H9 (cell line): Measurements from ENCODE around the gene TRMT6. TPM values are rescaled to one million over a fixed set of nuclear protein-coding genes. Genes with fewer than 3 reads are reported as not detected.

Source experiments
- DNase-seq: peaks from one replicate; pipeline ENCODE4 v3.0.0-alpha.2; 2017
- H2AFZ ChIP-seq: one replicate; pipeline ENCODE4 v1.6.1; 2013; ENCODE audit warnings: mild to moderate bottlenecking, low read length, control low read depth, moderate library complexity
- H2AK5ac ChIP-seq: 2 replicates; pipeline ENCODE4 v1.6.1; 2013; ENCODE audit warnings: low read length, control low read depth, mixed read lengths; ENCODE audit not compliant: insufficient read length
- H2BK120ac ChIP-seq: one replicate; pipeline ENCODE4 v1.6.1; 2013; ENCODE audit warnings: low read depth, mild to moderate bottlenecking, low read length, control low read depth, inconsistent platforms; ENCODE audit not compliant: poor library complexity, severe bottlenecking
- H2BK12ac ChIP-seq: 2 replicates; pipeline ENCODE4 v1.6.1; 2013; ENCODE audit warnings: low read length, control low read depth, mixed read lengths, low read depth; ENCODE audit not compliant: insufficient read length
- H2BK15ac ChIP-seq: 2 replicates; pipeline ENCODE4 v1.6.1; 2013; ENCODE audit warnings: low read depth, low read length, control low read depth
- H2BK20ac ChIP-seq: one replicate; pipeline ENCODE4 v1.6.1; 2013; ENCODE audit warnings: low read depth, mild to moderate bottlenecking, low read length, control low read depth, inconsistent platforms; ENCODE audit not compliant: poor library complexity, severe bottlenecking
- H2BK5ac ChIP-seq: 2 replicates; pipeline ENCODE4 v1.6.1; 2013; ENCODE audit warnings: low read length, control low read depth, mixed read lengths; ENCODE audit not compliant: insufficient read length
- H3K14ac ChIP-seq: 2 replicates; pipeline ENCODE4 v1.6.1; 2013; ENCODE audit warnings: low read length, control low read depth; ENCODE audit not compliant: insufficient read depth
- H3K18ac ChIP-seq: 2 replicates; pipeline ENCODE4 v1.6.1; 2013; ENCODE audit warnings: low read depth, mild to moderate bottlenecking, mixed read lengths, low read length, control low read depth; ENCODE audit not compliant: insufficient read length
- H3K23ac ChIP-seq: 2 replicates; pipeline ENCODE4 v1.6.1; 2013; ENCODE audit warnings: low read length, control low read depth, mixed read lengths, low read depth; ENCODE audit not compliant: insufficient read length
- H3K23me2 ChIP-seq: 2 replicates; pipeline ENCODE4 v1.6.1; 2013; ENCODE audit warnings: low read depth, mild to moderate bottlenecking, mixed read lengths, low read length, control low read depth; ENCODE audit not compliant: insufficient read length, poor library complexity, severe bottlenecking
- H3K27ac ChIP-seq: 2 replicates; pipeline ENCODE4 v1.5.1; 2013; ENCODE audit warnings: low read length, control low read depth, mixed read lengths, low read depth; ENCODE audit not compliant: insufficient read length
- H3K27me3 ChIP-seq: 2 replicates; pipeline ENCODE4 v1.6.1; 2013; ENCODE audit warnings: low read length, control low read depth, inconsistent platforms; ENCODE audit not compliant: insufficient read depth
- H3K4ac ChIP-seq: 2 replicates; pipeline ENCODE4 v1.6.1; 2013; ENCODE audit warnings: low read depth, mild to moderate bottlenecking, control low read depth, inconsistent platforms, low read length, moderate library complexity
- H3K4me1 ChIP-seq: 2 replicates; pipeline ENCODE4 v1.6.1; 2013; ENCODE audit warnings: low read length, control low read depth, inconsistent platforms; ENCODE audit not compliant: insufficient read depth
- H3K4me2 ChIP-seq: 2 replicates; pipeline ENCODE4 v1.6.1; 2013; ENCODE audit warnings: low read length, control low read depth, mixed read lengths; ENCODE audit not compliant: insufficient read length, insufficient read depth
- H3K56ac ChIP-seq: 2 replicates; pipeline ENCODE4 v1.6.1; 2013; ENCODE audit warnings: low read depth, mild to moderate bottlenecking, mixed read lengths, low read length, control low read depth; ENCODE audit not compliant: insufficient read length
- H3K79me1 ChIP-seq: 2 replicates; pipeline ENCODE4 v1.6.1; 2013; ENCODE audit warnings: low read depth, mild to moderate bottlenecking, moderate library complexity, low read length, control low read depth, inconsistent platforms; ENCODE audit not compliant: insufficient read depth, poor library complexity, severe bottlenecking
- H3K79me2 ChIP-seq: 2 replicates; pipeline ENCODE4 v1.6.1; 2013; ENCODE audit warnings: low read length, control low read depth, inconsistent platforms; ENCODE audit not compliant: insufficient read depth
- H3K9ac ChIP-seq: 2 replicates; pipeline ENCODE4 v1.6.1; 2013; ENCODE audit warnings: low read length, control low read depth, mixed read lengths; ENCODE audit not compliant: insufficient read length; ENCODE audit errors: extremely low read depth
- H3K9me3 ChIP-seq: one replicate; pipeline ENCODE4 v1.6.1; 2013; ENCODE audit warnings: low read depth, low read length, inconsistent platforms; ENCODE audit not compliant: control insufficient read depth
- H3T11ph ChIP-seq: one replicate; pipeline ENCODE4 v1.6.1; 2013; ENCODE audit warnings: mild to moderate bottlenecking, low read length, control low read depth, inconsistent platforms
- H4K20me1 ChIP-seq: one replicate; pipeline ENCODE4 v1.6.1; 2013; ENCODE audit not compliant: control insufficient read depth, insufficient read length, insufficient read depth
- H4K5ac ChIP-seq: 2 replicates; pipeline ENCODE4 v1.6.1; 2013; ENCODE audit warnings: low read depth, mild to moderate bottlenecking, mixed read lengths, low read length, control low read depth; ENCODE audit not compliant: insufficient read length
- H4K8ac ChIP-seq: replicated peaks from 2 replicates; pipeline ENCODE4 v1.6.1; 2013; ENCODE audit warnings: low read length, control low read depth, mixed read lengths, low read depth; ENCODE audit not compliant: insufficient read length
- H4K91ac ChIP-seq: 2 replicates; pipeline ENCODE4 v1.6.1; 2013; ENCODE audit warnings: low read depth, mild to moderate bottlenecking, moderate library complexity, mixed read lengths, low read length, control low read depth; ENCODE audit not compliant: insufficient read length
- H3K27ac Mint-ChIP-seq, 3 experiments: 2 replicates in 2 of 3; 3 replicates in 1 of 3; pipeline ENCODE4 v1.8.0; 2020 to 2021; ENCODE audit warnings: mixed read lengths in 3 of 3, mild to moderate bottlenecking in 1 of 3, moderate library complexity in 1 of 3
- H3K27me3 Mint-ChIP-seq: 2 replicates; pipeline ENCODE4 v1.8.0; 2021; ENCODE audit warnings: low read depth, mild to moderate bottlenecking, moderate library complexity, mixed read lengths
- H3K36me3 Mint-ChIP-seq, 3 experiments: 2 replicates in 2 of 3; 3 replicates in 1 of 3; pipeline ENCODE4 v1.8.0; 2020 to 2021; ENCODE audit warnings: low read depth in 3 of 3, mixed read lengths in 3 of 3; ENCODE audit not compliant: insufficient read depth in 1 of 3
- H3K4me1 Mint-ChIP-seq, 2 experiments: 2 replicates each; pipeline ENCODE4 v1.8.0; 2020; ENCODE audit warnings: mixed read lengths in 2 of 2
- H3K4me3 Mint-ChIP-seq, 2 experiments: 2 replicates in 1 of 2; 3 replicates in 1 of 2; pipeline ENCODE4 v1.8.0; 2020 to 2021; ENCODE audit warnings: mild to moderate bottlenecking in 2 of 2, mixed read lengths in 2 of 2, moderate library complexity in 1 of 2
- H3K9me3 Mint-ChIP-seq, 2 experiments: 2 replicates in 1 of 2; 3 replicates in 1 of 2; pipeline ENCODE4 v1.8.0; 2020; ENCODE audit warnings: mild to moderate bottlenecking in 2 of 2, mixed read lengths in 2 of 2, moderate library complexity in 1 of 2
- WGBS: extraction: QIAGEN DNeasy Blood & Tissue Kit; methylation state at CpG from one replicate; pipeline ENCODE4 v1.1.7; 2013; ENCODE audit warnings: missing lambda C conversion rate, low lambda C conversion rate, mixed read lengths; ENCODE audit not compliant: insufficient read length; ENCODE audit errors: extremely low coverage; 5-methylcytosine and 5-hydroxymethylcytosine counted together
- total RNA-seq: library from RNA; stranded (reverse); gene quantifications from 2 replicates; pipeline ENCODE4 v1.2.1, GENCODE V29; 2021
- TF ChIP-seq, protein P1 (sequence below): fragments of 200-600 bp; sonication (generic); conservative IDR thresholded peaks from 3 replicates; pipeline ENCODE4 v1.8.0; 2021; ENCODE audit warnings: antibody characterized with exemption, mild to moderate bottlenecking

TRMT6 gene
- total RNA-seq, 1 experiment from 2014 or later: 34.4 TPM

DNA sequence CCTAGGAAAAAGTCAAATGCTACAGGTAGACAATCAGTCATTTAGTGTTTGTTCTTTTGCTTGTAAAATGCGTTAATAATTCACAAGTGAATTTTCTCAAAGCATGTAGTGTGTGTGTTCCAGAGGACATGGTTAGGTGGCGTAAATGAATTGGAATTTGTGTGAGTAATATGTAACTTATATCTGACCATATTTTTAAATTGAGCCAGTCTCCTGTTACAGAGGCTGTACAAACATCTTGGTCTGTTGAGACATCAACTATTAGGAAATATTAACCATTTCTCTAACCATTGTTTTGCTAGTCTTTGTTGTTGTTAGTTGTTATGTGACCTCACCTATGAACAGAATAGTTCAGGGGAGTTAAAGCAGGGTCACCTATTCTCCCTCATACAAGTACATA lies 22.8 kb upstream of the TRMT6 start:
- Histone ChIP-seq H2BK12ac (no peak overlapping the region), H2AFZ (no peak overlapping the region), H3K56ac (no peak overlapping the region), H4K91ac (no peak overlapping the region), H3K27me3 (peaks cover 12% of the 10 kb centered on the region; the same call in 1 of the 2 replicates), H3K23ac (no peak overlapping the region), H3K79me2 (no peaks in the 10 kb centered on the region), H3K4ac (no peak overlapping the region), H4K8ac (no peak overlapping the region), H2AK5ac (no peak overlapping the region), H4K20me1 (no peaks in the 10 kb centered on the region), H2BK120ac (no peak overlapping the region), H2BK5ac (no peak overlapping the region), H3K9ac (no peak overlapping the region), H3K27ac (no peak overlapping the region), H4K5ac (no peak overlapping the region), H3K9me3 (no peaks in the 10 kb centered on the region), H2BK15ac (no peak overlapping the region), H2BK20ac (no peak overlapping the region), H3K23me2 (no peaks in the 10 kb centered on the region), H3K4me2 (no peak overlapping the region), H3K79me1 (no peaks in the 10 kb centered on the region), H3K14ac (no peak overlapping the region), H3K4me1 (no peaks in the 10 kb centered on the region), H3K18ac (no peak overlapping the region), H3T11ph (no peak overlapping the region)
- Mint-ChIP-seq H3K27me3 (peaks cover 52% of the 10 kb centered on the region), H3K9me3 (no peaks in the 10 kb centered on the region), H3K27ac (no peak overlapping the region), H3K36me3 (peaks cover 30 to 73% (median 52%) of the 10 kb centered on the region in 3 experiments), H3K4me1 (peaks cover 19 to 22% of the 10 kb centered on the region in 2 experiments), H3K4me3 (no peak overlapping the region)
- TF ChIP-seq, protein P1, sequence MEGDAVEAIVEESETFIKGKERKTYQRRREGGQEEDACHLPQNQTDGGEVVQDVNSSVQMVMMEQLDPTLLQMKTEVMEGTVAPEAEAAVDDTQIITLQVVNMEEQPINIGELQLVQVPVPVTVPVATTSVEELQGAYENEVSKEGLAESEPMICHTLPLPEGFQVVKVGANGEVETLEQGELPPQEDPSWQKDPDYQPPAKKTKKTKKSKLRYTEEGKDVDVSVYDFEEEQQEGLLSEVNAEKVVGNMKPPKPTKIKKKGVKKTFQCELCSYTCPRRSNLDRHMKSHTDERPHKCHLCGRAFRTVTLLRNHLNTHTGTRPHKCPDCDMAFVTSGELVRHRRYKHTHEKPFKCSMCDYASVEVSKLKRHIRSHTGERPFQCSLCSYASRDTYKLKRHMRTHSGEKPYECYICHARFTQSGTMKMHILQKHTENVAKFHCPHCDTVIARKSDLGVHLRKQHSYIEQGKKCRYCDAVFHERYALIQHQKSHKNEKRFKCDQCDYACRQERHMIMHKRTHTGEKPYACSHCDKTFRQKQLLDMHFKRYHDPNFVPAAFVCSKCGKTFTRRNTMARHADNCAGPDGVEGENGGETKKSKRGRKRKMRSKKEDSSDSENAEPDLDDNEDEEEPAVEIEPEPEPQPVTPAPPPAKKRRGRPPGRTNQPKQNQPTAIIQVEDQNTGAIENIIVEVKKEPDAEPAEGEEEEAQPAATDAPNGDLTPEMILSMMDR: no peak
- WGBS: no CpG with 5 or more reads among the region's 2 CpGs
- DNase-seq: no peak
